Measurements from ENCODE around the gene CAMTA1. TPM values are rescaled to one million over a fixed set of nuclear protein-coding genes. Genes with fewer than 3 reads are reported as not detected.

CAMTA1 gene
- total RNA-seq, 2 donors from 2014 or later, result 100 to 102 TPM

DNA sequence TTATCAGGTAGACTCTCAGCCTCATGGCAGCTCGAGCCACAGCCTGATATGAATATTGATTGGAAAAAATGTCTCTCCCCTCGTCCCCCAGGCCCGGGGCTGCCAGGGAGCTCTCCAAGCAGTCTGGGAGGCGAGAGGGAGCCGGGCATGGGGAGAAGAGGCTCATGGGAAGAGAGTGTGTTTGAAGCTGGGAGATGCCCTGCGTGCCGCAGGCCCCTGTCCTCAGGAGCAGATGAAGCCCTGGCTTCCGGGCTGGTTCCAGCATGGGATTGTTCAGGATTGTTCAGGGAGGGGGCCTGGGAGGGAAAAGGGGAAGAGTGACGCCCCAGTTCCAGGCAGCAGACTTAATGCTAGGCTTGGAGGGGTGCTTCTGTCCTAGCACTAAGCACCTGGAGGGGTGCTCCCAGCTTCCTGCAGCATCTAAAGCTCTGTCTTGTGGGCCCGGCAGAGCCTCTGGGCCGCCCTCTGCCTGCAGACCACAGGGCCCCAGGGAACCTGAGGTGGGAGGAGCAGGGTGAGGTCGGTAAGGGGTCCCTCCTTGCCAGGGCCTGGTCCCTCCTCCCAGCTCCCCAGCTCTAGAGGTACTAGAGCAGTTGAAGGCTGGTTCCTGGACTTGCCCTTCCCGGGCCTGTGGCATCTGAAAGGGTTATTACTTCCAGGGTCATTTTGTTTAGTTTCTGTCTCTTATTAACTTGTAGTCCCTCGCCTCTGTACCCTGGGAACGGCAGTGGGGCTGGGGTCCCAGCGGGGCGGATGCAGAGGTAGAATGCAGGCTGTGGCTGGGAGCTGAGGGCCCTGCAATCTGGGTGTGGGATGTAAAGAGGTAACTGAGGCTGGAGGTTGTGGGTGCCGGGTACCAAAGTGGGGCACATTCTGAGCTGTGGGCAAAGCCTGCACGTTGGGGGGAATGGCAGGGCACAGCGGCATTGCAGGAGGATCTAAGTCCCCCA is 651.1 kb downstream of the CAMTA1 start:
- intact Hi-C loops (cut with DNase I), result no loop called here
- Histone ChIP-seq H3K4me3 (no peak overlapping the region), H3K27ac (no peak overlapping the region), H3K27me3 (replicated peaks; ENCODE audit: insufficient read depth) (no peaks in the 10 kb centered on the region), H3K9me3 (no peaks in the 10 kb centered on the region), H3K36me3 (no peaks in the 10 kb centered on the region), H3K4me1 (replicated peaks) (no peaks in the 10 kb centered on the region)
- 90% methylated on average over 19 of the region's 20 CpGs for WGBS
- TF ChIP-seq POLR2AphosphoS5 (IDR thresholded peaks at IDR 0.05), result no peak
- no peak for TF ChIP-seq POLR2A (IDR thresholded peaks at IDR 0.05)
- TF ChIP-seq, protein P1, sequence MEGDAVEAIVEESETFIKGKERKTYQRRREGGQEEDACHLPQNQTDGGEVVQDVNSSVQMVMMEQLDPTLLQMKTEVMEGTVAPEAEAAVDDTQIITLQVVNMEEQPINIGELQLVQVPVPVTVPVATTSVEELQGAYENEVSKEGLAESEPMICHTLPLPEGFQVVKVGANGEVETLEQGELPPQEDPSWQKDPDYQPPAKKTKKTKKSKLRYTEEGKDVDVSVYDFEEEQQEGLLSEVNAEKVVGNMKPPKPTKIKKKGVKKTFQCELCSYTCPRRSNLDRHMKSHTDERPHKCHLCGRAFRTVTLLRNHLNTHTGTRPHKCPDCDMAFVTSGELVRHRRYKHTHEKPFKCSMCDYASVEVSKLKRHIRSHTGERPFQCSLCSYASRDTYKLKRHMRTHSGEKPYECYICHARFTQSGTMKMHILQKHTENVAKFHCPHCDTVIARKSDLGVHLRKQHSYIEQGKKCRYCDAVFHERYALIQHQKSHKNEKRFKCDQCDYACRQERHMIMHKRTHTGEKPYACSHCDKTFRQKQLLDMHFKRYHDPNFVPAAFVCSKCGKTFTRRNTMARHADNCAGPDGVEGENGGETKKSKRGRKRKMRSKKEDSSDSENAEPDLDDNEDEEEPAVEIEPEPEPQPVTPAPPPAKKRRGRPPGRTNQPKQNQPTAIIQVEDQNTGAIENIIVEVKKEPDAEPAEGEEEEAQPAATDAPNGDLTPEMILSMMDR (IDR thresholded peaks at IDR 0.05), result no peak
- DNase-seq (ENCODE audit: low spot score), result no peak

DNA sequence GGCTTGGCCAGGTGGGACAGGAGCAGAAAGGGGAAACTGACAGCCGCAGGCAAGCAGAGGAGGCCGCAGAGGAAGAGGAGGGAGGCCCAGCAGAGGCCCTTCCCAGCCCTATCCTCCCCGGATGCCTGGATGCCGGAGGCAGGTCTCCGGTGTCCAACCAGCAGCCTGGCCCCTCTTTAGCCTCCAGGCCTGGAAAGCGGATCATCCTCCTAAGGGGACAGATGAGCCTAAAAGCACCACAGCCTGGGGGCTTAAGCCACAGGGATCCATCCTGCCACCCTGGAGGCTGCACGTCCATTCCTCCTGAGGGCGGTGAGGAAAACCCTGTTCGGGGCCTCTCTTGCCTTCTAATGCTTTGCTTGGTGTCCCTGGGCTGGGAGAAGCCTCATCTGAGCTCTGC is 651.8 kb downstream of the CAMTA1 start:
- Histone ChIP-seq H3K9me3 (no peaks in the 10 kb centered on the region), H3K27me3 (replicated peaks; ENCODE audit: insufficient read depth) (no peaks in the 10 kb centered on the region), H3K27ac (no peak overlapping the region), H3K4me3 (no peak overlapping the region), H3K36me3 (no peaks in the 10 kb centered on the region), H3K4me1 (replicated peaks) (no peaks in the 10 kb centered on the region)
- TF ChIP-seq POLR2A (IDR thresholded peaks at IDR 0.05) (no peak), POLR2AphosphoS5 (IDR thresholded peaks at IDR 0.05) (no peak)
- TF ChIP-seq, protein P1 (IDR thresholded peaks at IDR 0.05), result no peak
- WGBS, result 82% methylated on average over 9 of the region's 9 CpGs
- DNase-seq (ENCODE audit: low spot score), result no peak
- intact Hi-C loops (cut with DNase I), result no loop called here

DNA sequence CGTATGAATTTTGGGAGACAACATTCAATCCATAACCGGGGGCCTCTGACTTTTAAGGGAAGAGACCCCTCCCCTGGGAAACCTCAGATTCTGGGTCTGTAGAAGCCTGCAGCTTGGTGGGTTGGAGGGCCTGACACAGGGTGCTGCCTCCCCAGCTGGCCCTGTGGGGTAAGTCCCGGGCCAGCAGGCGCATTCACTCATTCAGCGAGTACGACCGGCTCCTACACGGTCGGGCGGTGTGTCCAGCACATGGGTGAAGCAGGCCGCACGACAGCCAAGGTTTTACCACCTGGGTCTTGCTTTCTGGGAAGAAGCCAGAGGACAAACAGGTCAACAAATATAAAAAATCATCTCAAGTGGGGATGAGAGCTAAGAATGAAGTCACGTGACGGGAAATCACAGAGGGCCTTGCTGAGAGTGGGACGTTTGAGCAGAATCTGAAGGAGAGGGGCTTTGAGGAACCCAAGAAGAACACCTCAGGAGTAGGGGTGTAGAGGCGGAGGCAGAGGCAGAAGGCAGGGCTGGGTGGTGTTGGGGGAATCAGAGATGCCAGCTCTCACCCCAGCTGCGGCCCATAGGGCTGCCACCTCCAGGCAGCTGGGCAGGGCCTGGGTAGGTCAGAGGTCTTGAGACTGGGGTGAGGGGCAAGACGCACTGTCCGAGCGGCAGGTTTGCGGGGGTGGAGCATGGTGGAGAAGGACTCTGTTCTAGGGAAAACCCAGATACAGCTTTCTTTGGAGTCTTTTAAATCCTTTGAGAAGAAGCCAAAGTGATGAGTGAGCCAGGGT is 652.5 kb downstream of the CAMTA1 start:
- Histone ChIP-seq H3K36me3 (no peaks in the 10 kb centered on the region), H3K9me3 (no peaks in the 10 kb centered on the region), H3K4me1 (replicated peaks) (no peaks in the 10 kb centered on the region), H3K27ac (no peak overlapping the region), H3K27me3 (replicated peaks; ENCODE audit: insufficient read depth) (no peaks in the 10 kb centered on the region), H3K4me3 (no peak overlapping the region)
- intact Hi-C loops (cut with DNase I), result no loop called here
- TF ChIP-seq POLR2AphosphoS5 (IDR thresholded peaks at IDR 0.05), result no peak
- TF ChIP-seq POLR2A (IDR thresholded peaks at IDR 0.05), result no peak
- TF ChIP-seq, protein P1 (IDR thresholded peaks at IDR 0.05), result no peak
- DNase-seq (ENCODE audit: low spot score), result no peak
- WGBS, result 94% methylated on average over 21 of the region's 21 CpGs

DNA sequence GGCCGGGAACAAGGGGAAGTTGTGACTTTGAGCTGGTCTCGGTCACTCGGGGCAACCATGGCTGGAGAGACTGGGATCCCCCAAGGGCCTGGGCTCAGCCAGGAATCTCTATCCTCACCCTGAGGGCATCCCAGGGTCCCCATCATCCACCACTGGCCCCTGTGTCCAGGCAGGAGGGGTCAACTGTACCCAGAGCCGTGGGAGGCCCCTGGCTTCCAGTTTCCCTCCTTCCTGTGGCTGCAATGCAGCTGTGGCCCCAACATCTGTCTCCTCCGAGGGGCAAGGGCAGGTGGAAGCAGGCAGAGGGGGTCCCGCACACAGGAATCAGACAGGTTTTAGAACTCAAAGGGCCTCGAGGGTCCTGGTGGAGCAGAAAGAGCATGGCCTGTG is 653.1 kb downstream of the CAMTA1 start:
- DNase-seq (ENCODE audit: low spot score), result no peak
- no peaks in the 10 kb centered on the region for H3K4me1 ChIP-seq (replicated peaks)
- H3K4me3 ChIP-seq, result no peak overlapping the region
- H3K27ac ChIP-seq, result no peak overlapping the region
- intact Hi-C loops (cut with DNase I), result no loop called here
- no peaks in the 10 kb centered on the region for H3K27me3 ChIP-seq (replicated peaks; ENCODE audit: insufficient read depth)
- TF ChIP-seq, protein P1 (IDR thresholded peaks at IDR 0.05), result no peak
- TF ChIP-seq POLR2A (IDR thresholded peaks at IDR 0.05), result no peak
- no peak for TF ChIP-seq POLR2AphosphoS5 (IDR thresholded peaks at IDR 0.05)
- no peaks in the 10 kb centered on the region for H3K9me3 ChIP-seq
- WGBS, result 84% methylated on average over 7 of the region's 7 CpGs
- no peaks in the 10 kb centered on the region for H3K36me3 ChIP-seq

Measured in prostate gland (tissue), 2 donors.